ENCODE results near the gene AMBRA1.
A peak's percentile ranks its signal among the peaks of the same experiment; 100 is the strongest.
"Not testable (repeated sequence)": the region's sequence is repeated elsewhere in the genome, so short reads cannot be mapped to it uniquely, and the experiment has no call there.

The AMBRA1 gene

DNA sequence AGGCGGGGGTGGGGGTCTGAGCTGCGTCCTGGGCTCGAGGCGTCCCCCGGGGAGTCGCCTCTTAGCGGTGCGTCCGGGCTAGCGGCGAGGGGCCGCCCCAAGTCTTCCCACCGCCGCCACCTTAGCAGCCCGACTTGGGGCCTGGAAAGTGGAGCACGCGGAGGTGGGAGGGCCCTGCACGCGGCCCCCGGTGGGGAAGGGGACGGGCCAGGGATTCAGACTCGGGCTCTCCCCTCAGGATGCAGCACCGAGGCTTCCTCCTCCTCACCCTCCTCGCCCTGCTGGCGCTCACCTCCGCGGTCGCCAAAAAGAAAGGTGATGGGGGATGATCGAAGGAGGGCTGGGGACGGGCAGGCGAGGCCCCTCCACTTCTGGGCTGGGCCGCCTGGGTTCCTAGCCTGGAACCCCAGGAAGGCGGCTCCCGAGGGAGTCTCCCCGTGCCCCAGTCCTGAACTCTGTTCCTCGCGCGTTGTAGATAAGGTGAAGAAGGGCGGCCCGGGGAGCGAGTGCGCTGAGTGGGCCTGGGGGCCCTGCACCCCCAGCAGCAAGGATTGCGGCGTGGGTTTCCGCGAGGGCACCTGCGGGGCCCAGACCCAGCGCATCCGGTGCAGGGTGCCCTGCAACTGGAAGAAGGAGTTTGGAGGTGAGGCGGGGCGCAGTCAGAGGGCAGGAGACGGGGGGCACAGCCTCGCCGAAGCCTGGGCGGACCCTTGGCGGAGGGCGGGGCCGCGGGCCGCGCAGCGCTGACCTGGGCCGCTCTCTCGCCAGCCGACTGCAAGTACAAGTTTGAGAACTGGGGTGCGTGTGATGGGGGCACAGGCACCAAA lies 211.8 kb downstream of the AMBRA1 start:
- Histone ChIP-seq H3K4me3 (ENCODE audit: low read depth in 1 of 5, low read length in 5 of 5) (peak overlapping the region in 4 of 5 donors; percentile 44 to 66 (median 57)), H3K4me1 (ENCODE audit: control insufficient read depth in 5 of 5, insufficient read depth in 5 of 5, low read length in 5 of 5) (peaks cover 0 to 24% (median 17%) of the 10 kb centered on the region in 5 donors), H3K27me3 (ENCODE audit: control insufficient read depth in 5 of 5, insufficient read depth in 4 of 5, low read length in 5 of 5) (peaks cover 5 to 30% (median 17%) of the 10 kb centered on the region in 5 donors), H3K9me3 (ENCODE audit: control insufficient read depth in 5 of 5, low read length in 5 of 5) (no peaks in the 10 kb centered on the region), H3K9ac (ENCODE audit: low read length in 5 of 5) (peak overlapping the region in 1 of 5 donors; percentile 41), H3K27ac (ENCODE audit: low read depth, low read length) (no peak overlapping the region), H3K36me3 (ENCODE audit: control insufficient read depth in 5 of 5, insufficient read depth in 5 of 5, low read length in 5 of 5) (peaks cover 0 to 18% (median 17%) of the 10 kb centered on the region in 5 donors)

DNA sequence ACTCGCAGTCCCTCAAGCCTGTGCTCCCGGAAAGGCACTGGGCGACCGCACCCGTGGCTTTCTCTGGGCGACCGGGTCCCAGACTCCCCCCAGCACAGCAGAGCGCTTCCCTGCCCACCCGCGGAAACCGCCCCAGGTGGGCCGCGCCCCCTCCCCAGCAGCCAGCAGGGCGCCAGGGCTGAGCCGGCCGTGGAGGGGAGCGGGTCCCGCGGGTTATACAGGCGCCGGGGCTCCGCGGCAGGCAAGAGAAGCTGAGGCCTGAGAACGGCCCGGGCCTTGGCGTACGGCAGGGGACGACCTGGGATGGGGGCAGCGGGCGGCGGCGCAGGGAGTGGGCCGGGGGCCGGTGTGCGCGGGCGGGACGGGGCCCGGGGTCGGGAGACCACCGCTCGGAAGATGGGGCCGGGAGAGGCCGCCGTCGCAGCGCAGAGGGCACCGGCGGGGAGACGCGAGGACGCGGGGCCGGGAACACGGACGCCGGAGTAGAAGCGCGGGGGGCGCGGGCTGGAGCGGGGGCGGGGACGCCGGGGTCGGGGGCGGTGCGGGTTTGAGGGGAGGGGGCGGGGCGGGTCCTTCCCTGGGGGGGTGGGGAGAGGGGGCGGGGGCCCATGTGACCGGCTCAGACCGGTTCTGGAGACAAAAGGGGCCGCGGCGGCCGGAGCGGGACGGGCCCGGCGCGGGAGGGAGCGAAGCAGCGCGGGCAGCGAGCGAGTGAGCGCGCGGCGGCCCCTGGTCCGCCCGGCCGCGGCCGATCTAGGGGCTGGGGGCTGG lies 212.6 kb downstream of the AMBRA1 start, which contains the start of gene MDK:
MDK (plus strand) TSS at position 622 of the 771 bp plus-strand sequence. CDS start 389 bp downstream, outside the sequence.
- peak within 1 kb of the TSS in 4 of 5 donors; percentile 47 to 77 (median 66) for H3K9ac ChIP-seq (ENCODE audit: low read length in 5 of 5)
- H3K27me3 ChIP-seq (ENCODE audit: control insufficient read depth in 5 of 5, insufficient read depth in 4 of 5, low read length in 5 of 5), result peaks cover 5 to 25% (median 9%) of the 10 kb centered on the region in 5 donors
- peaks cover 0 to 26% (median 25%) of the 10 kb centered on the region in 5 donors for H3K36me3 ChIP-seq (ENCODE audit: control insufficient read depth in 5 of 5, insufficient read depth in 5 of 5, low read length in 5 of 5)
- no peaks in the 10 kb centered on the region for H3K9me3 ChIP-seq (ENCODE audit: control insufficient read depth in 5 of 5, low read length in 5 of 5)
- H3K4me1 ChIP-seq (ENCODE audit: control insufficient read depth in 5 of 5, insufficient read depth in 5 of 5, low read length in 5 of 5), result peaks cover 0 to 24% (median 17%) of the 10 kb centered on the region in 5 donors
- peak within 1 kb of the TSS; percentile 15 to 83 (median 77) for H3K4me3 ChIP-seq (ENCODE audit: low read depth in 1 of 5, low read length in 5 of 5)
- peak within 1 kb of the TSS; percentile 54 for H3K27ac ChIP-seq (ENCODE audit: low read depth, low read length)

DNA sequence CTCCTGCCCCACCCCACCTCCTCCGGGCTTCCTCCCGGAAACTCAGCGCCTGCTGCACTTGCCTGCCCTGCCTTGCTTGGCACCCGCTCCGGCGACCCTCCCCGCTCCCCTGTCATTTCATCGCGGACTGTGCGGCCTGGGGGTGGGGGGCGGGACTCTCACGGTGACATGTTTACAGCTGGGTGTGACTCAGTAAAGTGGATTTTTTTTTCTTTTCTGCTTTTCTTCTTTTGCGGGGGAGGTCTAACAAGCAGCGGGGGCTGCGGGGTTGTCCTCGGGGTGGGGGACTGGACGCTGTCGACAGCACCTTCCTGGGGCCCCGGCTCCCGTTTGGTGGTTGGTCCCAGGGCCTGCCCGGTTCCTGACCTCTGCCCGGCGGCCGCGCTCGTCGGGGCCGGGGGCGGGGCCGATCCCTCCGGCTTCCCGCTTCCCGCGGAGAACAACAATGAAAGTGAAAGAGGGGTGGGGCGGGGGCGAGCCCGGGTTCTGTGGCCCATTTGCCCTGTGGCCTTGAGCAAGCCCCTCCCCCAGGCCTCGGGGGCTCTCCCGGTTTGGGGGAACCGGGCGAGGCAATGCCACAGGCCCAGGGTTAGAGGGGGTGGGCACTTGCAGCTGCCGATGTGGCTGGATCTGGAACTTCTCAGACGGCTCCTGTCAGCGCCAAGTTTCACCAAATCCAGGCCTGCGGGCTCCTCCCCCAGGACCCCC lies 213.3 kb downstream of the AMBRA1 start:
- Histone ChIP-seq H3K36me3 (ENCODE audit: control insufficient read depth in 5 of 5, insufficient read depth in 5 of 5, low read length in 5 of 5) (peaks cover 0 to 34% (median 32%) of the 10 kb centered on the region in 5 donors), H3K27ac (ENCODE audit: low read depth, low read length) (peak overlapping the region; percentile 54), H3K4me3 (ENCODE audit: low read depth in 1 of 5, low read length in 5 of 5) (peak overlapping the region; percentile 15 to 83 (median 77)), H3K27me3 (ENCODE audit: control insufficient read depth in 5 of 5, insufficient read depth in 4 of 5, low read length in 5 of 5) (peaks cover 5 to 19% (median 8%) of the 10 kb centered on the region in 5 donors), H3K9me3 (ENCODE audit: control insufficient read depth in 5 of 5, low read length in 5 of 5) (no peaks in the 10 kb centered on the region), H3K4me1 (ENCODE audit: control insufficient read depth in 5 of 5, insufficient read depth in 5 of 5, low read length in 5 of 5) (peaks cover 0 to 24% (median 17%) of the 10 kb centered on the region in 5 donors), H3K9ac (ENCODE audit: low read length in 5 of 5) (peak overlapping the region in 4 of 5 donors; percentile 47 to 77 (median 66))

DNA sequence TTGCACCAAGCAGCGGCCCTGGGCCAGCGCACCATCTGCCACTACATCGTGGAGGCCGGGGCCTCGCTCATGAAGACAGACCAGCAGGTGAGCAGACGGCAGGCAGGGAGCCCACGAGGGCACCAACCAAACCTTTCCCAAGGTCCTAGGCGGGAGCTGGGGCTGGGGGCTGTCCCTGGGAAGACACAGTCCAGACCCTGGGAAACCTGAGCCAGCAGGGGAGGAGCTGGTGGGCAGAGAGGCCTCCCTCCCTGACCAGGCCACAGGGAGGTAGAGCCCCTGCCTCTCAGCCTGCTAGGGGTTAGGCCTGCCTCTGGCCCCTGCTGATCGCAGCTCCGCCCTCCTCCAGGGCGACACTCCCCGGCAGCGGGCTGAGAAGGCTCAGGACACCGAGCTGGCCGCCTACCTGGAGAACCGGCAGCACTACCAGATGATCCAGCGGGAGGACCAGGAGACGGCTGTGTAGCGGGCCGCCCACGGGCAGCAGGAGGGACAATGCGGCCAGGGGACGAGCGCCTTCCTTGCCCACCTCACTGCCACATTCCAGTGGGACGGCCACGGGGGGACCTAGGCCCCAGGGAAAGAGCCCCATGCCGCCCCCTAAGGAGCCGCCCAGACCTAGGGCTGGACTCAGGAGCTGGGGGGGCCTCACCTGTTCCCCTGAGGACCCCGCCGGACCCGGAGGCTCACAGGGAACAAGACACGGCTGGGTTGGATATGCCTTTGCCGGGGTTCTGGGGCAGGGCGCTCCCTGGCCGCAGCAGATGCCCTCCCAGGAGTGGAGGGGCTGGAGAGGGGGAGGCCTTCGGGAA lies 214.1 kb downstream of the AMBRA1 start:
- Histone ChIP-seq H3K36me3 (ENCODE audit: control insufficient read depth in 5 of 5, insufficient read depth in 5 of 5, low read length in 5 of 5) (peaks cover 0 to 42% (median 40%) of the 10 kb centered on the region in 5 donors), H3K4me1 (ENCODE audit: control insufficient read depth in 5 of 5, insufficient read depth in 5 of 5, low read length in 5 of 5) (peaks cover 0 to 24% (median 17%) of the 10 kb centered on the region in 5 donors), H3K27me3 (ENCODE audit: control insufficient read depth in 5 of 5, insufficient read depth in 4 of 5, low read length in 5 of 5) (peaks cover 5 to 13% (median 8%) of the 10 kb centered on the region in 5 donors)
- H3K4me3 ChIP-seq (ENCODE audit: low read depth in 1 of 5, low read length in 5 of 5); H3K27ac ChIP-seq (ENCODE audit: low read depth, low read length); H3K9me3 ChIP-seq (ENCODE audit: control insufficient read depth in 5 of 5, low read length in 5 of 5); H3K9ac ChIP-seq (ENCODE audit: low read length in 5 of 5): not testable (repeated sequence)

DNA sequence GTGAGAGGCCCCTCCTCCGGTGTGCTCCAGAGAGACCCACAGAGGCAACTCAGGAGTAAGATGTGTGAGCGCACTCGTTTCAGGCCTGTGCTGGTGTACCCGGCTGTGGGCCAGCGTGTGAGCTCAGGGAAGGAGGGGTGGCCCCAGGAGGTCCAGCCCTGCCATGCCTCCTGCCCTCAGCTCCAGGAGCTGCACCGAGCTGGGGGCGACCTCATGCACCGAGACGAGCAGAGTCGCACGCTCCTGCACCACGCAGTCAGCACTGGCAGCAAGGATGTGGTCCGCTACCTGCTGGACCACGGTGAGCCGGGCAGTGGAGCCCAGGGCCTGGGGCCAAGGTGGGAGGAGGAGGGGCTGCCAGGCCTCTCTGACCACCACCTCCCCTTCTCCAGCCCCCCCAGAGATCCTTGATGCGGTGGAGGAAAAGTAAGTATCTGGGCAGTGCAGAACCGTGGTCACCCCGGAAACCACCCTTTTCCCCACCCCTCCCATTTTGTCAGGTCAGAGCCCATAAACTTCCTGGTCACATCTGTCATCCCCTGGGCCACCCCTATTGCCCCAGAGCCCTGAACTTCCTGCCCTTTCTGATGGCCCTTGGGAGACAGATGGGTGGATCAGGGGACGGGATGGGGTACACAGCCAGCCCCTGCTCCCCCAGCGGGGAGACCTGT lies 214.9 kb downstream of the AMBRA1 start:
- H3K4me1 ChIP-seq (ENCODE audit: control insufficient read depth in 5 of 5, insufficient read depth in 5 of 5, low read length in 5 of 5), result peaks cover 0 to 24% (median 17%) of the 10 kb centered on the region in 5 donors
- H3K9me3 ChIP-seq (ENCODE audit: control insufficient read depth in 5 of 5, low read length in 5 of 5), result no peaks in the 10 kb centered on the region
- H3K27me3 ChIP-seq (ENCODE audit: control insufficient read depth in 5 of 5, insufficient read depth in 4 of 5, low read length in 5 of 5), result peaks cover 5 to 9% (median 8%) of the 10 kb centered on the region in 5 donors
- no peak overlapping the region for H3K27ac ChIP-seq (ENCODE audit: low read depth, low read length)
- peaks cover 0 to 49% (median 48%) of the 10 kb centered on the region in 5 donors for H3K36me3 ChIP-seq (ENCODE audit: control insufficient read depth in 5 of 5, insufficient read depth in 5 of 5, low read length in 5 of 5)
- no peak overlapping the region for H3K4me3 ChIP-seq (ENCODE audit: low read depth in 1 of 5, low read length in 5 of 5)
- H3K9ac ChIP-seq (ENCODE audit: low read length in 5 of 5), result no peak overlapping the region

DNA sequence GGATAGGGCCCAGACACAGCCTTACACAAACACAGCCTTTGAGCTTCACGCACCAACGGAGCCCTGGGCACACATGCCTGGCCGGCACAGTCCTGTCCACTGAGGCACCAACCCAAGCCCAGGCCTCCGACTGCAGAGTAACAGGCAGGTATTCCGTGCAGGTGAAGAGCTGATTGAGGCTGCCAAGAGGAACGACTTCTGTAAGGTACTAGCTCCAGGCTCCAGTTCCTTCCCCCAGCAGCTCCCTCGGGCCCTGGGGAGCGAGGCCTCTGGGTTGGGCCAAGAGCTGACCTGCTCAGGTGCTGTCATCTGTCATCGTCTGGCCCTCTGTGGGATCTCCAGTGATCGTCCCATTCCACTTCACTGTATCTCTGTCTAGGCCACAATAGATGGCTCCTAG lies 215.5 kb downstream of the AMBRA1 start:
- no peak overlapping the region for H3K9ac ChIP-seq (ENCODE audit: low read length in 5 of 5)
- H3K4me1 ChIP-seq (ENCODE audit: control insufficient read depth in 5 of 5, insufficient read depth in 5 of 5, low read length in 5 of 5), result peaks cover 0 to 24% (median 17%) of the 10 kb centered on the region in 5 donors
- peaks cover 0 to 54% (median 52%) of the 10 kb centered on the region in 5 donors for H3K36me3 ChIP-seq (ENCODE audit: control insufficient read depth in 5 of 5, insufficient read depth in 5 of 5, low read length in 5 of 5)
- no peak overlapping the region for H3K27ac ChIP-seq (ENCODE audit: low read depth, low read length)
- H3K27me3 ChIP-seq (ENCODE audit: control insufficient read depth in 5 of 5, insufficient read depth in 4 of 5, low read length in 5 of 5), result peaks cover 5 to 8% (median 8%) of the 10 kb centered on the region in 5 donors
- no peaks in the 10 kb centered on the region for H3K9me3 ChIP-seq (ENCODE audit: control insufficient read depth in 5 of 5, low read length in 5 of 5)
- no peak overlapping the region for H3K4me3 ChIP-seq (ENCODE audit: low read depth in 1 of 5, low read length in 5 of 5)

DNA sequence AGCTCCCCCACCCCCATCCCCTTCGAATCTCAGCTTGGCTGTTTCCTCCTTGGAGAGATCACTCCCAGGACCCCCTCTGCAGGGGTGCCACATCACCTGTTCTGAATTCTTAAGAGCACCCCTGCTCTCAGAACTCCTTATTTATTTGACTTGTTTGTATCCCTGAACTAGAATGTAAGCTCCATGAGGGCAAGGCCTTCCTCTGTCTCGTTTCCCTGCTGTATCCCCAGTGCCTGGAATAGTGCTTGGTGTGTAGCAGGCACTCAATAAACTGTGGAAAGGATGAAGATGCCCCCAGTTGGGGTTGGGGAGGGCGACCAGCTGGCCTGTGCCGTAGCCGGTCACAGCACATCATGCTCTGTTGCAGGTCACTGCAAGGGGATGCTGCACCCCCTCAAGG lies 216.0 kb downstream of the AMBRA1 start:
- H3K36me3 ChIP-seq (ENCODE audit: control insufficient read depth in 5 of 5, insufficient read depth in 5 of 5, low read length in 5 of 5), result peaks cover 0 to 56% (median 53%) of the 10 kb centered on the region in 5 donors

DNA sequence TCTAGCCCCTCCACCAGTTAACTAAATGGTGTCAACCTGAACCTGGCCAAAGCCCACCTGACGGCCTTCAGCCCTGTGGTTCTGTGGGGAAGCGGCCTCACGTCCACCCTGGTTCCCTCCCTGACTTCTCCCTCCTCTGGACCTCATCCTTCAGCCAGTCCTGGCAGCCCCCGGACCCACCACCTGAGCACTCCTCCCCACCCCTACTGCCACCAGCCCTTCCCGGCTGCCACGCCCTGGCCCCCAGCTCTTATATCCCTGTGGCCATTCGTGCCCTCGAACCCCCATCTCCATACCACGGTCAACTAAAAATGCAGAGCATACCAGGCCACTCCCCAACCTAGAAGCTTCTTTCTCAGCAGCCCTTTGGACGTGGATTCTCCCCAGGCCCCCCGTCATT lies 216.5 kb downstream of the AMBRA1 start:
- Histone ChIP-seq H3K4me1 (ENCODE audit: control insufficient read depth in 5 of 5, insufficient read depth in 5 of 5, low read length in 5 of 5) (peaks cover 0 to 21% (median 12%) of the 10 kb centered on the region in 5 donors), H3K27ac (ENCODE audit: low read depth, low read length) (no peak overlapping the region)

More for the DNA sequence above, 216.0 kb downstream of the AMBRA1 start:
- H3K4me1 ChIP-seq (ENCODE audit: control insufficient read depth in 5 of 5, insufficient read depth in 5 of 5, low read length in 5 of 5), result peaks cover 0 to 24% (median 17%) of the 10 kb centered on the region in 5 donors
- no peak overlapping the region for H3K27ac ChIP-seq (ENCODE audit: low read depth, low read length)
- H3K27me3 ChIP-seq (ENCODE audit: control insufficient read depth in 5 of 5, insufficient read depth in 4 of 5, low read length in 5 of 5), result peaks cover 5 to 8% (median 8%) of the 10 kb centered on the region in 5 donors
- H3K4me3 ChIP-seq (ENCODE audit: low read depth in 1 of 5, low read length in 5 of 5), result no peak overlapping the region
- H3K9ac ChIP-seq (ENCODE audit: low read length in 5 of 5), result no peak overlapping the region
- no peaks in the 10 kb centered on the region for H3K9me3 ChIP-seq (ENCODE audit: control insufficient read depth in 5 of 5, low read length in 5 of 5)

More for the DNA sequence above, 216.5 kb downstream of the AMBRA1 start:
- H3K9me3 ChIP-seq (ENCODE audit: control insufficient read depth in 5 of 5, low read length in 5 of 5), result no peaks in the 10 kb centered on the region
- peaks cover 0 to 61% (median 58%) of the 10 kb centered on the region in 5 donors for H3K36me3 ChIP-seq (ENCODE audit: control insufficient read depth in 5 of 5, insufficient read depth in 5 of 5, low read length in 5 of 5)
- H3K4me3 ChIP-seq (ENCODE audit: low read depth in 1 of 5, low read length in 5 of 5), result no peak overlapping the region
- peaks cover 3 to 5% (median 4%) of the 10 kb centered on the region in 5 donors for H3K27me3 ChIP-seq (ENCODE audit: control insufficient read depth in 5 of 5, insufficient read depth in 4 of 5, low read length in 5 of 5)
- no peak overlapping the region for H3K9ac ChIP-seq (ENCODE audit: low read length in 5 of 5)

Measured in subcutaneous abdominal adipose tissue (tissue), 5 donors.